Mammary epithelial cell (primary cell): Measurements from ENCODE around the gene CARD14.

Experiments
- CTCF ChIP-seq, 2 donors: IDR thresholded peaks in 1 of 2; conservative IDR thresholded peaks in 1 of 2; 2 replicates each; pipeline ENCODE4 v1.5.1; 2011 to 2012; ENCODE audit warnings: inconsistent platforms in 2 of 2, low read length in 2 of 2, mild to moderate bottlenecking in 2 of 2, control low read depth in 1 of 2, low read depth in 1 of 2; ENCODE audit not compliant: insufficient read depth in 1 of 2; ENCODE audit errors: extremely low read depth in 1 of 2
- EZH2 ChIP-seq: IDR thresholded peaks from 2 replicates; pipeline ENCODE4 v1.6.1; 2012; ENCODE audit warnings: low read length, inconsistent platforms, borderline replicate concordance

- TF ChIP-seq CTCF (conservative IDR thresholded peaks at IDR 0.05 in 1 of 2, IDR thresholded peaks at IDR 0.05 in 1 of 2; ENCODE audit: extremely low read depth in 1 of 2, insufficient read depth in 1 of 2, low read depth in 1 of 2, low read length in 2 of 2) (no peak), EZH2 (no peak)
These were observed 4.1 kb downstream of the CARD14 start for GRCh38 chr17:80173916-80174315.
